Smooth muscle cell (in vitro differentiated cells): Measurements from ENCODE around the gene PCED1B. TPM values are rescaled to one million over a fixed set of nuclear protein-coding genes. Genes with fewer than 3 reads are reported as not detected.

Experiments
- DNase-seq: peaks from one replicate; lab custom pipeline; 2025; ENCODE audit not compliant: unreplicated experiment; lab: John Stamatoyannopoulos, UW
- H2AFZ ChIP-seq: fragments of 200-600 bp; sonication (generic); 2 replicates; pipeline ENCODE4 v1.6.0; 2016; ENCODE audit warnings: antibody characterized with exemption, low read depth, mild to moderate bottlenecking
- H3F3A ChIP-seq: fragments of 200-600 bp; sonication (generic); 2 replicates; pipeline ENCODE4 v1.6.0; 2017; ENCODE audit warnings: antibody characterized with exemption, low read depth
- H3K27ac ChIP-seq: fragments of 200-600 bp; sonication (generic); 2 replicates; pipeline ENCODE4 v1.5.1; 2016; ENCODE audit warnings: low read depth, mild to moderate bottlenecking
- H3K27me3 ChIP-seq: fragments of 200-600 bp; sonication (generic); 2 replicates; pipeline ENCODE4 v1.6.1; 2016; ENCODE audit warnings: low read depth, mild to moderate bottlenecking
- H3K36me3 ChIP-seq: fragments of 200-600 bp; sonication (generic); 2 replicates; pipeline ENCODE4 v1.5.1; 2016; ENCODE audit warnings: low read depth
- H3K4me1 ChIP-seq: fragments of 200-600 bp; sonication (generic); 2 replicates; pipeline ENCODE4 v1.5.1; 2016; ENCODE audit warnings: low read depth
- H3K4me2 ChIP-seq: fragments of 200-600 bp; sonication (generic); 2 replicates; pipeline ENCODE4 v1.6.0; 2016; ENCODE audit warnings: mild to moderate bottlenecking
- H3K4me3 ChIP-seq: fragments of 200-600 bp; sonication (generic); 2 replicates; pipeline ENCODE4 v1.5.1; 2016; ENCODE audit warnings: mild to moderate bottlenecking
- H3K79me2 ChIP-seq: fragments of 200-600 bp; sonication (generic); 2 replicates; pipeline ENCODE4 v1.6.0; 2016; ENCODE audit warnings: low read depth, mild to moderate bottlenecking
- H3K9ac ChIP-seq: fragments of 200-600 bp; sonication (generic); 2 replicates; pipeline ENCODE4 v1.6.0; 2016; ENCODE audit warnings: low read depth
- H3K9me3 ChIP-seq: fragments of 200-600 bp; sonication (generic); replicated peaks from 2 replicates; pipeline ENCODE4 v1.5.1; 2016; ENCODE audit warnings: low read depth
- H4K20me1 ChIP-seq: fragments of 200-600 bp; sonication (generic); 2 replicates; pipeline ENCODE4 v1.6.0; 2016; ENCODE audit warnings: low read depth
- WGBS: methylation state at CpG from one replicate; pipeline ENCODE4 v1.1.7; 2016; ENCODE audit warnings: low lambda C conversion rate; 5-methylcytosine and 5-hydroxymethylcytosine counted together
- polyA plus RNA-seq: library from polyadenylated mRNA; unstranded; fragments of >200 nt; fragmentation: Nextera tagmentation; extraction: Ambion mirVana; gene quantifications from 2 replicates; pipeline ENCODE4 v1.2.1, GENCODE V29; 2016
- total RNA-seq: library from RNA; depleted of rRNA; stranded (reverse); fragments of >200 nt; gene quantifications from 2 replicates; pipeline ENCODE4 v1.2.3, GENCODE V29; 2014
- TF ChIP-seq, protein P1 (sequence below): fragments of 200-600 bp; sonication (generic); IDR thresholded peaks from 2 replicates; pipeline ENCODE4 v1.5.1; 2017; ENCODE audit warnings: borderline replicate concordance, mild to moderate bottlenecking, antibody characterized with exemption; ENCODE audit not compliant: insufficient read depth, poor library complexity, severe bottlenecking

PCED1B gene
- total and polyA plus RNA-seq, 2 experiments from 2014 or later: 2.7 to 3.5 TPM

- no peaks in the 10 kb centered on the region for H3F3A ChIP-seq
- H3K9me3 ChIP-seq: no peaks in the 10 kb centered on the region
- no peak overlapping the region for H3K9ac ChIP-seq
- no peaks in the 10 kb centered on the region for H4K20me1 ChIP-seq
- peaks cover 16% of the 10 kb centered on the region for H3K4me1 ChIP-seq
- H3K79me2 ChIP-seq: no peaks in the 10 kb centered on the region
- DNase-seq: no peak
- peak overlapping the region; percentile 65 for H3K27ac ChIP-seq
- H2AFZ ChIP-seq: no peak overlapping the region
- peak overlapping the region; percentile 1 for H3K4me3 ChIP-seq
- TF ChIP-seq, protein P1, sequence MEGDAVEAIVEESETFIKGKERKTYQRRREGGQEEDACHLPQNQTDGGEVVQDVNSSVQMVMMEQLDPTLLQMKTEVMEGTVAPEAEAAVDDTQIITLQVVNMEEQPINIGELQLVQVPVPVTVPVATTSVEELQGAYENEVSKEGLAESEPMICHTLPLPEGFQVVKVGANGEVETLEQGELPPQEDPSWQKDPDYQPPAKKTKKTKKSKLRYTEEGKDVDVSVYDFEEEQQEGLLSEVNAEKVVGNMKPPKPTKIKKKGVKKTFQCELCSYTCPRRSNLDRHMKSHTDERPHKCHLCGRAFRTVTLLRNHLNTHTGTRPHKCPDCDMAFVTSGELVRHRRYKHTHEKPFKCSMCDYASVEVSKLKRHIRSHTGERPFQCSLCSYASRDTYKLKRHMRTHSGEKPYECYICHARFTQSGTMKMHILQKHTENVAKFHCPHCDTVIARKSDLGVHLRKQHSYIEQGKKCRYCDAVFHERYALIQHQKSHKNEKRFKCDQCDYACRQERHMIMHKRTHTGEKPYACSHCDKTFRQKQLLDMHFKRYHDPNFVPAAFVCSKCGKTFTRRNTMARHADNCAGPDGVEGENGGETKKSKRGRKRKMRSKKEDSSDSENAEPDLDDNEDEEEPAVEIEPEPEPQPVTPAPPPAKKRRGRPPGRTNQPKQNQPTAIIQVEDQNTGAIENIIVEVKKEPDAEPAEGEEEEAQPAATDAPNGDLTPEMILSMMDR: no peak
- no peaks in the 10 kb centered on the region for H3K36me3 ChIP-seq
- WGBS: 88% methylated on average over 17 of the region's 17 CpGs
- H3K4me2 ChIP-seq: no peak overlapping the region
- no peaks in the 10 kb centered on the region for H3K27me3 ChIP-seq
These were observed 145.2 kb downstream of the PCED1B start for GRCh38 chr12:47224563-47225133.

GRCh38 chr12:47225356-47225755 is 145.9 kb downstream of the PCED1B start:
- H3K79me2 ChIP-seq: no peaks in the 10 kb centered on the region
- H3F3A ChIP-seq: no peaks in the 10 kb centered on the region
- no peak overlapping the region for H3K9ac ChIP-seq
- H4K20me1 ChIP-seq: no peaks in the 10 kb centered on the region
- no peaks in the 10 kb centered on the region for H3K27me3 ChIP-seq
- no peak overlapping the region for H2AFZ ChIP-seq
- 99% methylated on average over 2 of the region's 2 CpGs for WGBS
- no peak overlapping the region for H3K27ac ChIP-seq
- H3K4me3 ChIP-seq: no peak overlapping the region
- no peaks in the 10 kb centered on the region for H3K36me3 ChIP-seq
- peaks cover 16% of the 10 kb centered on the region for H3K4me1 ChIP-seq
- no peak for DNase-seq
- no peak overlapping the region for H3K4me2 ChIP-seq
- no peaks in the 10 kb centered on the region for H3K9me3 ChIP-seq
- TF ChIP-seq, protein P1: no peak

DNA sequence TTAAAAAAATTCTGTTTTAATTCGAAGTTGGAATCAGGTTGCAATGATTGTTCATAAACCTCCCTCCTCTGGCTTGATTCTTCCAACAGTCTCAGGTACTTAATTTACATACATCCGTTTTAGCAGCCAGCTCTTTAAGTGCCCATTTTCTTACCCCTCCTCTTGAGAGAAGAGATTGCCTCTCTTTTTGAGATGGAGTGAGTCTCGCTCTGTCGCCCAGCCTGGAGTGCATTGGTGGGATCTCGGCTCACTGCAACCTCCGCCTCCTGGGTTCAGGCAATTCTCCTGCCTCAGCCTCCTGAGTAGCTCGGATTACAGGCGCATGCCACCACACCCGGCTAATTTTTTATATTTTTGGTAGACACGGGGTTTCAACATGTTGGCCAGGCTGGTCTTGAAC is 146.8 kb downstream of the PCED1B start:
- DNase-seq: no peak
- H3K79me2 ChIP-seq: no peaks in the 10 kb centered on the region
- no peaks in the 10 kb centered on the region for H3K9me3 ChIP-seq

More for the DNA sequence above, 146.8 kb downstream of the PCED1B start:
- H3K27me3 ChIP-seq: no peaks in the 10 kb centered on the region
- H3K36me3 ChIP-seq: no peaks in the 10 kb centered on the region
- H3K27ac ChIP-seq: no peak overlapping the region
- H3K9ac ChIP-seq: no peak overlapping the region
- TF ChIP-seq, protein P1: no peak
- no peak overlapping the region for H3K4me2 ChIP-seq
- no peaks in the 10 kb centered on the region for H3F3A ChIP-seq
- no peak overlapping the region for H2AFZ ChIP-seq
- H3K4me1 ChIP-seq: peaks cover 16% of the 10 kb centered on the region
- H4K20me1 ChIP-seq: no peaks in the 10 kb centered on the region
- no peak overlapping the region for H3K4me3 ChIP-seq
- 87% methylated on average over 10 of the region's 10 CpGs for WGBS
